Smooth muscle cell (in vitro differentiated cells): ENCODE data around the gene THPO. TPM values are rescaled to one million over a fixed set of nuclear protein-coding genes. Genes with fewer than 3 reads are reported as not detected.

Experiments
- DNase-seq: peaks from one replicate; lab custom pipeline; 2025; ENCODE audit not compliant: unreplicated experiment; lab: John Stamatoyannopoulos, UW
- H2AFZ ChIP-seq: fragments of 200-600 bp; sonication (generic); 2 replicates; pipeline ENCODE4 v1.6.0; 2016; ENCODE audit warnings: antibody characterized with exemption, low read depth, mild to moderate bottlenecking
- H3F3A ChIP-seq: fragments of 200-600 bp; sonication (generic); 2 replicates; pipeline ENCODE4 v1.6.0; 2017; ENCODE audit warnings: antibody characterized with exemption, low read depth
- H3K27ac ChIP-seq: fragments of 200-600 bp; sonication (generic); 2 replicates; pipeline ENCODE4 v1.5.1; 2016; ENCODE audit warnings: low read depth, mild to moderate bottlenecking
- H3K27me3 ChIP-seq: fragments of 200-600 bp; sonication (generic); 2 replicates; pipeline ENCODE4 v1.6.1; 2016; ENCODE audit warnings: low read depth, mild to moderate bottlenecking
- H3K36me3 ChIP-seq: fragments of 200-600 bp; sonication (generic); 2 replicates; pipeline ENCODE4 v1.5.1; 2016; ENCODE audit warnings: low read depth
- H3K4me1 ChIP-seq: fragments of 200-600 bp; sonication (generic); 2 replicates; pipeline ENCODE4 v1.5.1; 2016; ENCODE audit warnings: low read depth
- H3K4me2 ChIP-seq: fragments of 200-600 bp; sonication (generic); 2 replicates; pipeline ENCODE4 v1.6.0; 2016; ENCODE audit warnings: mild to moderate bottlenecking
- H3K4me3 ChIP-seq: fragments of 200-600 bp; sonication (generic); 2 replicates; pipeline ENCODE4 v1.5.1; 2016; ENCODE audit warnings: mild to moderate bottlenecking
- H3K79me2 ChIP-seq: fragments of 200-600 bp; sonication (generic); 2 replicates; pipeline ENCODE4 v1.6.0; 2016; ENCODE audit warnings: low read depth, mild to moderate bottlenecking
- H3K9ac ChIP-seq: fragments of 200-600 bp; sonication (generic); 2 replicates; pipeline ENCODE4 v1.6.0; 2016; ENCODE audit warnings: low read depth
- H3K9me3 ChIP-seq: fragments of 200-600 bp; sonication (generic); replicated peaks from 2 replicates; pipeline ENCODE4 v1.5.1; 2016; ENCODE audit warnings: low read depth
- H4K20me1 ChIP-seq: fragments of 200-600 bp; sonication (generic); 2 replicates; pipeline ENCODE4 v1.6.0; 2016; ENCODE audit warnings: low read depth
- CTCF ChIP-seq: fragments of 200-600 bp; sonication (generic); IDR thresholded peaks from 2 replicates; pipeline ENCODE4 v1.5.1; 2017; ENCODE audit warnings: borderline replicate concordance, mild to moderate bottlenecking, antibody characterized with exemption; ENCODE audit not compliant: insufficient read depth, poor library complexity, severe bottlenecking
- WGBS: methylation state at CpG from one replicate; pipeline ENCODE4 v1.1.7; 2016; ENCODE audit warnings: low lambda C conversion rate; 5-methylcytosine and 5-hydroxymethylcytosine counted together
- polyA plus RNA-seq: library from polyadenylated mRNA; unstranded; fragments of >200 nt; fragmentation: Nextera tagmentation; extraction: Ambion mirVana; gene quantifications from 2 replicates; pipeline ENCODE4 v1.2.1, GENCODE V29; 2016
- total RNA-seq: library from RNA; depleted of rRNA; stranded (reverse); fragments of >200 nt; gene quantifications from 2 replicates; pipeline ENCODE4 v1.2.3, GENCODE V29; 2014

The THPO gene
- total and polyA plus RNA-seq, 2 experiments from 2014 or later, result 0.45 TPM; not detected in 1

DNA sequence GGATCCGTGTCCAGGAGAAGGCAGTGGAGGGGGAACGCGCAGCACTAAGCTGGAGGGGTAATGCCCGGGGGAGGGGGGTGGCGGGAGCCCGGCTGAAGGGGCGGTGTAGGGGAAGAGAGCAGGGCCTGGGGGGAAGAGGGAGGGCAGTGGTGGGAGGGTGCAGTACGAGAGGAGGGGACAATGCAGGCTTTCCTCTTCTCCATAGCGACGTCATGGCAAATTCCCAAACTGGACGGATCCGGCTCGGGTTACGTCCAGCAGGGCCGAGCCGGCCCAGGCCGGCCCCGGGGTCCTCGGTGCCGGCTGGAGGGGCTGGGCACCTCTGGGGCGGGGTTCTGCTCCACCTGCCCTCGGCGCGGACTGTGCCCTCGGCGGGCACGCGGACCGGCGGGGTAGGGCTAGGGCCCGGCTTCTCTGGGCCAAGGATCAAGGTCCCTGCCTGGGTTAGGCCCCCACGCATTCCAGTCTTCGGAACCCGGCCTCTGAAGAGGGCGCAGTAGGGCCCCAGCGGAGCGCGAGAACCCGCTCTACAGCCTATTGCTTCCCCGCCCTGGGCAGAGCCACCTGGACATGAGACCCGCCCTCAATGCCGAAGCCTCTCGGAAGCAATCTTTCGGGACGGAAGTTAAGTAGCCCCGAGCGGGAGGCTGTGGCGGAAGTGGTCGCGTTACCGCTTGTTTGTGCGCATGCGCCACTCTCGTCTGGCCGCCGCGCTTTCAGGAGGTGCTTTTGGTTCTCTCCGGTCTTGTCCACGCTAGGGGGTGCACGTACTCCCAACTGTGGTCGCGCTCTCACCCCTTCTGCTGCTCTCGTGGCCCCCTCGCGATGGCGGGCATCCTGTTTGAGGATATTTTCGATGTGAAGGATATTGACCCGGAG is 15.1 kb downstream of the THPO start:
- H3K4me2 ChIP-seq, result peak overlapping the region; percentile 92
- H3K36me3 ChIP-seq, result peaks cover 7% of the 10 kb centered on the region
- H3K27ac ChIP-seq, result peak overlapping the region; percentile 98
- H3K4me1 ChIP-seq, result peaks cover 15% of the 10 kb centered on the region
- under 1% methylated on average over 54 of the region's 68 CpGs for WGBS
- H3K27me3 ChIP-seq, result no peaks in the 10 kb centered on the region
- peaks cover 12% of the 10 kb centered on the region for H3F3A ChIP-seq
- H4K20me1 ChIP-seq, result peaks cover 13% of the 10 kb centered on the region
- peak overlapping the region; percentile 98 for H3K9ac ChIP-seq
- no peaks in the 10 kb centered on the region for H3K9me3 ChIP-seq
- H3K79me2 ChIP-seq, result peaks cover 24% of the 10 kb centered on the region
- DNase-seq, result peak; percentile 84
- peak overlapping the region; percentile 64 for H2AFZ ChIP-seq
- peak; percentile 43 for TF ChIP-seq CTCF
- peak overlapping the region; percentile 77 for H3K4me3 ChIP-seq

- Histone ChIP-seq H3K27ac (peak overlapping the region; percentile 98), H3K27me3 (no peaks in the 10 kb centered on the region), H3K9me3 (no peaks in the 10 kb centered on the region), H3K9ac (peak overlapping the region; percentile 98), H3K4me3 (peak overlapping the region; percentile 77), H3K4me2 (peak overlapping the region; percentile 92), H2AFZ (peak overlapping the region; percentile 28), H3F3A (peaks cover 12% of the 10 kb centered on the region), H3K4me1 (peaks cover 15% of the 10 kb centered on the region), H4K20me1 (peaks cover 10% of the 10 kb centered on the region), H3K79me2 (peaks cover 24% of the 10 kb centered on the region), H3K36me3 (peaks cover 4% of the 10 kb centered on the region)
- no peak for TF ChIP-seq CTCF
- peak; percentile 68 for DNase-seq
- 0% methylated on average over 24 of the region's 38 CpGs for WGBS
Observed at GRCh38 chr3:184361932-184362667, 15.9 kb downstream of the THPO start.

DNA sequence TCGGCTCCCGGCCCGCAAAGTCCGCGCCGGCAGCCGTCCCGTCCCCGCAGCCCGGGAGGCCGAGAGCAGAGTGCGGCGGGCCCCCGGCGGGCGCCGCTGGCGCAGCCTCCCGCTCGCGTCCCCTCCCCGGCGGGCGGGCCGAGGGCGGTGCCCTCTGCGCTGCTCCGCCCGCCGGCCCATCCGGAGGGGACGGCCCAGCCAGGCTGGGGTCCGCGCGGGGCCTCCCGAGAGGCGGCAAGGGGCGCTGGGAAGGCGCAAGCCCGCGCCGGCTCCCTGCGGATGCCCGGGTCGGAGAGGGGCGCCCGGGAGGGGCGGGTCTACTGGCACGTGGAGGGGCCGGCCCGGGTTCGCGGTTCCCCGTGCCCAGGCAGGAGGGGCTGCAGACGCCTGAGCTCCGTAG is 16.5 kb downstream of the THPO start, which contains the start of the genes CLCN2 and POLR2H:
Gene CLCN2, minus strand, starts transcription at position 74 of the 400 bp plus-strand sequence. CDS start 126 bp downstream, outside the sequence.
Gene POLR2H, plus strand, starts transcription at position 179 of the 400 bp plus-strand sequence. CDS start 1,783 bp downstream, outside the sequence.
- no peak for TF ChIP-seq CTCF
- WGBS, result under 1% methylated on average over 45 of the region's 56 CpGs
- peak; percentile 65 for DNase-seq

More for the DNA sequence above, 16.5 kb downstream of the THPO start, which contains the start of the genes CLCN2 and POLR2H:
- Histone ChIP-seq H3K4me3 (peak within 1 kb of the TSS; percentile 77), H3K4me1 (peaks cover 15% of the 10 kb centered on the region), H3K27me3 (no peaks in the 10 kb centered on the region), H3K9ac (peak within 1 kb of the TSS; percentile 98), H3K9me3 (no peaks in the 10 kb centered on the region), H3K27ac (peak within 1 kb of the TSS; percentile 98), H3K36me3 (peaks cover 4% of the 10 kb centered on the region), H3K79me2 (peaks cover 24% of the 10 kb centered on the region), H2AFZ (peak within 1 kb of the TSS; percentile 28), H3F3A (peaks cover 12% of the 10 kb centered on the region), H3K4me2 (peak within 1 kb of the TSS; percentile 92), H4K20me1 (peaks cover 10% of the 10 kb centered on the region)
